GM12865 (cell line): ENCODE results near the gene UTY.

Experiments
- DNase-seq: peaks from one replicate; pipeline ENCODE4 v3.0.0; 2010; ENCODE audit warnings: low read depth
- H3K4me3 ChIP-seq: 2 replicates; pipeline ENCODE4 v1.5.1; 2011; ENCODE audit warnings: mild to moderate bottlenecking, low read depth, low read length, control low read depth
- CTCF ChIP-seq: IDR thresholded peaks from 2 replicates; pipeline ENCODE4 v1.5.1; 2011; ENCODE audit warnings: low read length, control low read depth, low read depth, inconsistent platforms; ENCODE audit not compliant: insufficient read depth; ENCODE audit errors: missing control alignments

UTY gene

GRCh38 chrY:13343307-13343946, 136.4 kb downstream of the UTY start:
- no peak for TF ChIP-seq CTCF
- DNase-seq: no peak
- H3K4me3 ChIP-seq: no peak overlapping the region

- DNase-seq: no peak
- H3K4me3 ChIP-seq: no peak overlapping the region
- TF ChIP-seq CTCF: no peak
Measured at GRCh38 chrY:13339939-13340338, 139.9 kb downstream of the UTY start.

- TF ChIP-seq CTCF: no peak
- no peak overlapping the region for H3K4me3 ChIP-seq
- no peak for DNase-seq
Measured at GRCh38 chrY:13339381-13339780, 140.5 kb downstream of the UTY start.

DNA sequence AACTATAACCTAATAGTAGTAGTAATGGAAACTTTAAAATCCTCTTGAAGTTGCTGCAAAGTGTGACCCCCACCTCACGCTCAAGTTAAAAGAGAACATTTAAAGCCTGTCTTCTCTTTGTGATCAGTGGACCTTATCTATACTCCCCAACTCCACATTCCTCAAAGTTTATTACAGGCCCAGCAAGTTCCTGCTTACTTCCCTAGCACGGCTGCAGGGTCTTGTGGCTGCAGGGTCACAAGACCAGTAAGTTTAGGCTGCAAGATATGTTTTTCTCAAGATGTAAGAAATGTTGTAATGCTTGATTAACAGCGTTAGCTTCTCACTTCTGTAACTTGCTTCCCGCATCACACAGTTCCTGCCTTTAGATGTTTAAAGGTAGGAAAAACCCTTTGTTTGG, 141.1 kb downstream of the UTY start:
- TF ChIP-seq CTCF: no peak
- no peak overlapping the region for H3K4me3 ChIP-seq

DNA sequence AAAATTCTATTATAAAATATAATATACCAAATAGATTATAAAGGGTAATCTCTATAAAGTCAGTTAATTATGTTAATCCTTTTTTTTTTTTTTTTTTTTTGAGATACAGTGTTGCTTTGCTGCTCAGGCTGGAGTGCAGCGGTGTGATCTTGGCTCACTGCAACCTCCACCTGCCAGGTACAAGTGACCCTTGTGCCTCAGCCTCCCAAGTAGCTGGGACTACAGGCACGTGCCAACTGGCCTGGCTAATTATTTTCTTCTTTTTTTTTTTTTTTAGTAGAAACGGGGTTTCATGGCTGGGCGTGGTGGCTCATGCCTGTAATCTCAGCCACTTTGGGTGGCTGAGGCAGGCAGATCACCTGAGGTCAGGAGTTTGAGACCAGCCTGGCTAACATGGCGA, 141.9 kb downstream of the UTY start:
- no peak for TF ChIP-seq CTCF
- no peak for DNase-seq
- H3K4me3 ChIP-seq: no peak overlapping the region

More for the DNA sequence above, 141.1 kb downstream of the UTY start:
- no peak for DNase-seq

DNA sequence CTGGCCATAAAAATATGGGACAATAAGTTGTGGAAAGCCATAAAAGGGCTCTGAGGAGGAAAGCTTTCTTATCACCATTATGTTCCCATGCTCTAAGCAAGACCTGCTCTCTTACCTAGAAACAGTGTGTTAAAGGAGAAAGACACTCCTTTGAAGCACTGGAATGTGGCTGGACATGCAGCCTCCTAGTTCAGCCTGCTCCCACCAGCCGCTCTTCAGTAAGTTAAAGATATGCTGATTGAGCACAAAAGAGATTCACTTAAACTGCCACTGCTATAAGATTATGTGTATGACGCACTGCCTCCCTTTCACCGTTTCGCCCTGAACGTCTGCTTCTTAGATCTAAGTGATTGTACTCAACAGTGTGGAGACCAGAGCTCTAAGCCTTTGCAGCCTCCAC, 146.0 kb downstream of the UTY start:
- TF ChIP-seq CTCF: no peak
- no peak for DNase-seq

GRCh38 chrY:13330651-13331050, 149.2 kb downstream of the UTY start:
- no peak for DNase-seq
- no peak for TF ChIP-seq CTCF
- H3K4me3 ChIP-seq: no peak overlapping the region

More for the DNA sequence above, 146.0 kb downstream of the UTY start:
- no peak overlapping the region for H3K4me3 ChIP-seq
